Gastroesophageal sphincter (tissue), 4 donors: ENCODE measurements around the gene SLC7A14. TPM values are rescaled to one million over a fixed set of nuclear protein-coding genes. Genes with fewer than 3 reads are reported as not detected.
A peak's percentile ranks its signal among the peaks of the same experiment; 100 is the strongest.

Source experiments
- ATAC-seq: fragments of 150-250 bp; one replicate; pipeline ENCODE4 v1.9.1; 2016; ENCODE audit warnings: mild to moderate bottlenecking, moderate library complexity
- H3K27ac ChIP-seq, 4 donors: fragments of 200-600 bp; sonication (generic) in 3 of 4; 1 replicate in 3 of 4; 2 replicates in 1 of 4; pipeline ENCODE4 v1.5.1; 2016 to 2019
- H3K27me3 ChIP-seq: fragments of 200-600 bp; sonication (generic); one replicate; pipeline ENCODE4 v1.5.1; 2019
- H3K36me3 ChIP-seq, 2 donors: fragments of 200-600 bp; sonication (generic); one replicate each; pipeline ENCODE4 v1.5.1; 2019; ENCODE audit warnings: control low read depth in 1 of 2
- H3K4me1 ChIP-seq, 3 donors: fragments of 200-600 bp; sonication (generic); 1 replicate in 2 of 3; 2 replicates in 1 of 3; pipeline ENCODE4 v1.5.1; 2016 to 2019; ENCODE audit warnings: control low read depth in 2 of 3
- H3K4me3 ChIP-seq, 2 donors: fragments of 200-600 bp; sonication (generic); one replicate each; pipeline ENCODE4 v1.5.1; 2019; ENCODE audit warnings: mild to moderate bottlenecking in 1 of 2, moderate library complexity in 1 of 2
- H3K9me3 ChIP-seq, 3 donors: fragments of 200-600 bp; sonication (generic); one replicate each; pipeline ENCODE4 v1.5.1; 2017 to 2019; ENCODE audit warnings: control low read depth in 2 of 3
- CTCF ChIP-seq, 4 experiments: fragments of 200-600 bp in 2 of 4; fragments of 450-650 bp in 2 of 4; sonication (generic) in 1 of 4; IDR thresholded peaks; one replicate each; pipeline ENCODE4 v1.5.1; 2017 to 2019; ENCODE audit warnings: antibody characterized with exemption in 4 of 4, mild to moderate bottlenecking in 2 of 4, moderate library complexity in 2 of 4
- EP300 ChIP-seq: sonication (generic); formaldehyde crosslinking; IDR thresholded peaks from one replicate; pipeline ENCODE4 v1.6.1; 2017; ENCODE audit warnings: antibody characterized with exemption, mild to moderate bottlenecking
- POLR2A ChIP-seq, 2 donors: fragments of 450-650 bp; IDR thresholded peaks; one replicate each; pipeline ENCODE4 v1.6.1; 2017; ENCODE audit warnings: antibody characterized with exemption in 2 of 2, mild to moderate bottlenecking in 2 of 2, moderate library complexity in 1 of 2
- POLR2AphosphoS5 ChIP-seq: sonication (generic); formaldehyde crosslinking; IDR thresholded peaks from one replicate; pipeline ENCODE4 v1.6.1; 2017; ENCODE audit warnings: antibody characterized with exemption
- WGBS, 2 donors: methylation state at CpG; one replicate each; pipeline ENCODE4 v1.1.5; 2018; ENCODE audit warnings: low coverage in 1 of 2; 5-methylcytosine and 5-hydroxymethylcytosine counted together
- total RNA-seq, 4 donors: library from RNA; depleted of rRNA; stranded (reverse); fragments of >200 nt; gene quantifications; one replicate each; pipeline ENCODE4 v1.1.0, GENCODE V29; 2016

Gene SLC7A14
- total RNA-seq, 4 donors from 2014 or later = under 0.01 to 0.99 (median 0.43) TPM

GRCh38 chr3:170631755-170632488 lies 46.0 kb upstream of the SLC7A14 start:
- ATAC-seq = no peak
- no peak overlapping the region for H3K4me3 ChIP-seq
- H3K4me1 ChIP-seq = no peaks in the 10 kb centered on the region
- H3K36me3 ChIP-seq = no peaks in the 10 kb centered on the region
- H3K27me3 ChIP-seq = peaks cover 10% of the 10 kb centered on the region
- WGBS, 2 donors = 90% methylated on average over 7 of the region's 7 CpGs
- no peaks in the 10 kb centered on the region for H3K9me3 ChIP-seq
- TF ChIP-seq EP300 = no peak
- no peak for TF ChIP-seq POLR2A (IDR thresholded peaks at IDR 0.05)
- TF ChIP-seq POLR2AphosphoS5 = no peak
- no peak for TF ChIP-seq CTCF (IDR thresholded peaks at IDR 0.05)
- H3K27ac ChIP-seq = no peak overlapping the region

- no peak for ATAC-seq
- H3K4me3 ChIP-seq = no peak overlapping the region
- 0 to 67% methylated on average over 1 of the region's 1 CpG for WGBS, 2 donors
- peaks cover 0 to 17% (median 0%) of the 10 kb centered on the region in 3 donors for H3K9me3 ChIP-seq
- H3K4me1 ChIP-seq = peaks cover 0 to 5% (median 0%) of the 10 kb centered on the region in 3 donors
- H3K36me3 ChIP-seq = no peaks in the 10 kb centered on the region
- TF ChIP-seq EP300 = no peak
- TF ChIP-seq POLR2A (IDR thresholded peaks at IDR 0.05) = no peak
- TF ChIP-seq POLR2AphosphoS5 = no peak
- TF ChIP-seq CTCF (IDR thresholded peaks at IDR 0.05) = no peak
- peaks cover 10% of the 10 kb centered on the region for H3K27me3 ChIP-seq
- no peak overlapping the region for H3K27ac ChIP-seq
Observed at GRCh38 chr3:170623524-170623923, 37.6 kb upstream of the SLC7A14 start.

GRCh38 chr3:170622369-170623159 lies 36.7 kb upstream of the SLC7A14 start:
- TF ChIP-seq CTCF (IDR thresholded peaks at IDR 0.05) = no peak
- no peak for TF ChIP-seq POLR2AphosphoS5
- TF ChIP-seq EP300 = no peak
- TF ChIP-seq POLR2A (IDR thresholded peaks at IDR 0.05) = no peak
- no peaks in the 10 kb centered on the region for H3K36me3 ChIP-seq
- H3K4me3 ChIP-seq = no peak overlapping the region
- H3K9me3 ChIP-seq = peaks cover 0 to 17% (median 0%) of the 10 kb centered on the region in 3 donors
- peaks cover 10% of the 10 kb centered on the region for H3K27me3 ChIP-seq
- ATAC-seq = peak; percentile 67
- H3K4me1 ChIP-seq = peaks cover 0 to 5% (median 0%) of the 10 kb centered on the region in 3 donors
- 24% methylated on average over 3 of the region's 5 CpGs; no CpG with 5 or more reads in 1 of the 2 donors for WGBS, 2 donors
- no peak overlapping the region for H3K27ac ChIP-seq

GRCh38 chr3:170621256-170621655 lies 35.4 kb upstream of the SLC7A14 start:
- WGBS, 2 donors = 0% methylated on average over 1 of the region's 5 CpGs; no CpG with 5 or more reads in 1 of the 2 donors
- H3K4me1 ChIP-seq = peaks cover 0 to 5% (median 0%) of the 10 kb centered on the region in 3 donors
- TF ChIP-seq EP300 (no peak), POLR2AphosphoS5 (no peak), CTCF (IDR thresholded peaks at IDR 0.05) (no peak), POLR2A (IDR thresholded peaks at IDR 0.05) (no peak)

More at GRCh38 chr3:170621256-170621655, 35.4 kb upstream of the SLC7A14 start:
- H3K4me3 ChIP-seq = no peak overlapping the region
- ATAC-seq = no peak
- H3K9me3 ChIP-seq = peaks cover 0 to 17% (median 0%) of the 10 kb centered on the region in 3 donors
- H3K27ac ChIP-seq = no peak overlapping the region
- H3K36me3 ChIP-seq = no peaks in the 10 kb centered on the region
- peaks cover 10% of the 10 kb centered on the region for H3K27me3 ChIP-seq
